HG03571 (cell line): ENCODE measurements around the gene ZNF385D.
"Not testable (repeated sequence)": the region's sequence is repeated elsewhere in the genome, so short reads cannot be mapped to it uniquely, and the experiment has no call there.

Experiments
- ATAC-seq: cut with Tn5 transposase; IDR thresholded peaks from one replicate; pipeline ENCODE4 v1.9.1; 2021; ENCODE audit not compliant: unreplicated experiment

Gene ZNF385D

DNA sequence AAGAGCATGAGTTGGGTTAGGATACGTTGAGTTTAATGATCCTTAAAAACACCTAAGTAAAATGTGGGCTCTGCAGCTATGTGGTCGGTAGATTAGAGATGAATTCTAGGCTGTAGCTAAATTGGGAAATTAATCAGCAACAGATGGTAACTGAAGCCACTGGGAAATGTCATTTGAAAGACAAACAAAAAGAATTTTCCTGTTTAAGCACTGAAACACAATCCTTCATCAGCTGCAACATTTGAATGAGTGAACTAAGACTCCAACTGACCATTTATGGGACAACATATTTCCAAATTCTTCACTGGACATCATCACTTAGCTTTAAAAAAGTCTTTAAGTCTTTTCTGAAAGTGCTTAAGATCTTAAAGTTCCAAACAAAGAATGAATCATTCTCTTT lies 226.9 kb downstream of the ZNF385D start:
- no peak for ATAC-seq

DNA sequence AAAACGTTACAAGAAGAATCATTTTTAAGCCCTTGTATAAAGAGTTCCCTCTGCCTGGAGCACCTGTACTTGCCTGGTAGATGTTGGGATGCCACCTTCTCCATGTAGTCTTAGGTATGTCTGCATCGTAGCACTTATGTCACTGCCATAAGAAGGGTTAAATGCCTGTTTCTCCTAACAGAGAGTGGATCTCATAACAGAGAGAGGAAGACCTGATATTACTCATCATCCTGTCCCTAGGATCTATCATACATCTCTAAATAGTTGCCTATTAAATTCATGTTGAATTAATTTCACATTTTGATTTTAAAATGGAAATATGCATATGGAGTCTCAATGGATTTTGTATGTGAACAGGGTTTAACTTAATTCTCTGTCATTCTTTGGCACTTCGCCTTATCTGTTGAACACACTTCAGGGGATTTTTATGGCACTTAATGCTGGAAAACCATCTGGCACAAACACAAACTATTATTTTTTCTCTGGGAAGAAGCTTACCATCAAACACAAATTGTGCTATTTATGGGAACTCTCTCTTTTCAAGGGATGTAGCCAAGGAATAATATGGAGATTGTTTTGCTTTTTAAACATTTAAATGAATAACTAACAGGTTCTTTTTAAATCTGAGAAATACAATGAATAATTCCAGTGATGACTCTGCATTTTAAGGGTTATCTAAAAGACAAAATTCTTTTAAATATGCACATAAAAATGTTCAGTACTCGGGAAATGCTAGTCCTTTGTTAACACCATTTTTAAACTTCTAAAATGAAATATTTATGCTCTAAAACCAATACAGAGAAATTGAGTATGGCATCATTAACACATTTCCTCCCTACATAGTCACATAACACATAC lies 230.7 kb downstream of the ZNF385D start:
- no peak for ATAC-seq

DNA sequence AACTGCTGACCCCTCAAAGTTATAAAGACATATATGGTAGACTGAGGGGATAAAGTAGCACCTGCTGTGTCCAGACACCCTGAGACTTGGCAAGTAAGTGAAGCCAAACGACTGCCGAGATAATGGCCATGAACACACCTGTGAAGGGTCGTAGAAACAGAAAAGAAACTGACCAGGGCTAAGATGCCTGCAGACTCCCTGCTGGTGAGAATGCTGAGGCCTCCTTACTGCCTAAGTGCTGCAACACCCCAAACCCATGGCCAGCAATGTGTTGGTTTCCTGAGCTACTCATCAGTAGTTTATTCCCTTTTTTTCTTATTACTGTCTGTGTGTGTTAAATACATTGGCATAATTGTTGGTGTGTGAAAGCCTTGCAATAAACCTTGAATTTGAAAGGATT lies 233.8 kb downstream of the ZNF385D start:
- no peak for ATAC-seq

DNA sequence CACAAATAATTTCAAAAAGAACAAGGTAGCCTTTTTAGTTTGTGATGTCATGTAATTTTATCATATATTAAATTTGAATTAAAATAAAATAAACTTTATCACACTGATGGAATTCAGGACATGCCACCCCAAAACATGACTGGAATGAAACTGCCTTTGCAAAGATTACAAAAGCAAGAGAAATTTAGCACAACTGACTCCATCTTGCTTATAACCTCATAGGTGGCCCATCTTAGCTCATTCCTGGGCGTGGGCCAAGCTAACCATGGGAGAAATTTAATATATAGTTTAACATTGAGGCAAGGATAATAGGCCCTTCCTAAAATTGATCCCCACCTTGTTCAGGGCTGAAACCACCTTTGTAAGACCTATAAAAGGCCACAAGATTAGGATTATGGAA lies 235.6 kb downstream of the ZNF385D start:
- no peak for ATAC-seq

DNA sequence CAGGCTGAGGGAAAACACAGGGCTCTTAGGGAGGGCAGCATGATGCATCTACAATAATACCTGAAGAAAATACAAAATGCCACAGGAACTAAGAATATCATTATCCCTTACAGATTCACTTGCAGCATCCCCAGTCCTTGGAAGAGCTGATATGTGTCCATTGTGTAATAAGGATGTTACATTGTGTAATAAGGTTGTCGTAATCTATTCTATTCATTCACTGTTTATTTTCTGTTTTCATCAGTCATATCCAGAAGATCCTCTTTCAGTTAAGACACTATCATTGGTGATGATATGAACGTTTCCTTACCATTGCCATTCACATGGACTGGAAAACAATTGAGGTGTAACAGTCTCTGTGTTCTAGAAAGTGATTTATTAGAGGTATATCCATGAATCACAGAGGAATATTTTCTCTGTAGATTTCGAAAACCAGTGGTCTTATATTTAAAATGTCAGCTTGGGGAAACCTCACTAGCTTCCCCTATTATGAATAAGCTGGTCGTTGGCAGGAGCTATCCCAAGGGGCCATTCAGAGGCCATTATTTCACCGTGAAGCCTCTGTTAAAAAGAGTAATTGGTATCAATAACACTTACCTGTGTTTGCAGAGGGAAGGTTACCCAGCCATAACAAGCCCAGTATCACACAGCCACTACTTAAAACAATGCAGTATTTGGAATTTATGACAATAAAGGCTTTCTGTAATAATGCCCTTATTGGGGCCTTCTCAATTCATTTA lies 241.1 kb downstream of the ZNF385D start:
- ATAC-seq: no peak

DNA sequence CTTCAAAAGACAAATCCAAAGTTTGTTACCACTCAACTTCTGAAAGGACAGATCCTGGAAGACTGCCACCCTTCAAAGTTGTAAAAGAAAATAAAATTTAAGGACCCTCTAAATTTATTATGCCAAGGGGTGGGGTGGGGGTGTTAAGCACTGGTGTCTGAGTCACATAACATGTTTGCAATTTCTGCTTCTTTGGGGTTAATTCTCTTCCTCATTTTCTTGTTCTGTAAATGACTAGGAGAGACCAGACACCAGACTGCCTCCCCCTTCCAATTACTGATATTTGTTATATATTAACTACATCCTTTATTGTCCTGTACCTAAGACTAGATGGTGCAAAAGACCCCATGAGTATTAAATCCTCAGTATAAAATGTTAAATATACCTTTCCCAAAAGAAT lies 242.8 kb downstream of the ZNF385D start:
- ATAC-seq: no peak

DNA sequence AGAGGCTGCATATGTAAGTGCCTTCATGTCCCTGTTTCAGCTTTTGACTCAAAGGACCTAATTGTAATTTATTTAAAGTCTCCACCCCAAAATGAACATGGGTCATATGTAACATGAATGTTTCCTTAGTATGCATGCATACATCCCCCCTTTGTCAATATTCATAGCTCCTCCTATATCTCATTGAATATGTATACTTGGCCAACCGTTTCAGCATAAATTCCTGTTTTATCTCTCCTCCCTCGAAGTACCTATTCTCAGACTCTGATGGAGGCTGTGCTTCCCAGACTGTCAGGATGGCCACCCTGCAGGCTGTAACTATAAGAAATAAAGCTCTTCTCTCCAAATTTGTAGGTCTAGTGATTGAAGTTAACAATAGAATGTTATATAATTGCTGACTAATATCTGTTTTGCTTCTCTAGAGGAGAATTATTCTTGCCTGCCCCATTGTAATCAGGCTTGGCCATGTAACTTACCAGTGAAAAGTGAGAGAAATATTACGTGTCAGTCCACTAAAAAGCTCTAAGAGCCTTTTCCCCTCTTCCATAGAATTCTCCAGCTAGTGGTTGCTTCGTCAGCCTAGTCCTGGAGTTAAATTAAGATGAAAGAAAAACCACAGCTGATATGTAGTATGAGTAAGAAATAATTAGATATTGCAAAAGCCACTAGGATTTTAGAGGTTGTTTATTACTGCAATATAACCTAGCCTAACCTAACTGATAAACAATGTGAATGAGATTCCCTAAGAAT lies 245.1 kb downstream of the ZNF385D start:
- no peak for ATAC-seq

DNA sequence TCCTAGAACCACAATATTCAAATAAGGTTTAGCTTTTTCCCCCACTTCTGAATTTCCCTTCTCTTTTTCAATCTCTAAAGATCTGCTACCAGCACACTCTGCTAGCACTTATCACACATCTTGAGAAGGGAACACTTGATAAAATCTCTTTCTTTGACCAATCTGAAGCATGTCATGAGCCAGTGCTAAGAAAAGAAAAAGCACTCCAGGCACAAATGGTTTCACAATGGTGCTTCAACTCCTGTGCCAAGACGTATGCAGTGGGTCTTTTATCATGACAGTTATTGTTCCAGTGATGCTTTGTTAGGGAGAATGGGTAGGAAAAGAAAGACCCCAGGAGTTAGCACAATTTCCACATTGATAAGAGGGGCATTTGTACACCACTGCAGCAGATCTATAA lies 248.4 kb downstream of the ZNF385D start:
- no peak for ATAC-seq

DNA sequence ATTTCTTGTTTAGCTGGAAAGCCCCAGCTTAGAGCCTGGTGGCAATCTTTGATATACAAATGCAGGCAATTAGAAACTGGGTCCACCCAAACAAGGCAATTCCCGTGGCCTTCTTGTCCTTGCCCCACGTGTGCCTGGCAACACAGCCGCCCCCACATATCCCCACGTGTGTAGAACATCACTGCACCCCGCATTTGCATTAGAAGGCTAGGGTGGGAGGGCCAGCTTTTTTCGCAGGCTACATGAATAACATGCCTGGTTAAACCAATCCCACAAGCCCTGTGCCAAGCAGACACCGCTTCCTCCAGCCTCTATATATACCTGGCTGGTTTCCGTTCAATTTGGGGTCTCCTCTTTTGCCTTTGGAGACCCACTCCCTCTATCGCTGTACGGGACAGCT lies 250.2 kb downstream of the ZNF385D start:
- ATAC-seq: no peak

DNA sequence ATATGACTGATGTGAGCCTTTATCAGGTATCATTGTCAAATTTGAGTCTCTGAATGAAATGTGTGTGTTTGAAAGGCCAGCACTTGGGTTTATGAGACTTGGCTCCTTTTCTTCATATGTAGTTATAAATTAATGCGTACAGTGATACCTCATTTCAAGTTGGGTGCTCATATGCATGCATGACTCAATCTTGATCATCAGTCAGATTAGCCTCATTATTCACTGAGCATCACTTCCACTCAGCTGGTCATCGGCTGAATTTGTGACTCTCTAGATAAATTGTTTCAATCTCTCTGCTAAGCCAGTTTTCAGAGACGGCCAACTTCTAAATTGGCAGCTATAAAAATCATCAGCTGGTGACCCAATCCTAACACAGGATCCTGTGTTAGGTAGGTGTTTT lies 260.3 kb downstream of the ZNF385D start:
- not testable (repeated sequence) for ATAC-seq

DNA sequence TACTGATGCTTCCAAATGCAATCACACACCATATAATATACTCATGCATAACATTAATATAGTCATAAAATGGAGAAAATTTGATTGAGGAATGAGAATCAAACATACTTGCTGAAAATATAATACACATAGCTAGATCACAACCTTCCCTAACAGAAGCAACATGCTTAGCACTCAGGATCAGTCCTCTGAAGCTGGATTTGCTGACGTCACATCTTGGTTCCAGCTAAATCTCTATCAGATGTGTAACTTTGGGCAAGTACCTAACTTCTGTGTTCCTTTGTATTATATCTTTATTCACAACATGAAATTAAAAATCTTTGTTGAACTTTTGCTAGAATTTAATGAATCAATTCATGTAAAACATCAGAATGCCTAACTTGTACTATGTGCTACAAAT lies 263.5 kb downstream of the ZNF385D start:
- no peak for ATAC-seq

DNA sequence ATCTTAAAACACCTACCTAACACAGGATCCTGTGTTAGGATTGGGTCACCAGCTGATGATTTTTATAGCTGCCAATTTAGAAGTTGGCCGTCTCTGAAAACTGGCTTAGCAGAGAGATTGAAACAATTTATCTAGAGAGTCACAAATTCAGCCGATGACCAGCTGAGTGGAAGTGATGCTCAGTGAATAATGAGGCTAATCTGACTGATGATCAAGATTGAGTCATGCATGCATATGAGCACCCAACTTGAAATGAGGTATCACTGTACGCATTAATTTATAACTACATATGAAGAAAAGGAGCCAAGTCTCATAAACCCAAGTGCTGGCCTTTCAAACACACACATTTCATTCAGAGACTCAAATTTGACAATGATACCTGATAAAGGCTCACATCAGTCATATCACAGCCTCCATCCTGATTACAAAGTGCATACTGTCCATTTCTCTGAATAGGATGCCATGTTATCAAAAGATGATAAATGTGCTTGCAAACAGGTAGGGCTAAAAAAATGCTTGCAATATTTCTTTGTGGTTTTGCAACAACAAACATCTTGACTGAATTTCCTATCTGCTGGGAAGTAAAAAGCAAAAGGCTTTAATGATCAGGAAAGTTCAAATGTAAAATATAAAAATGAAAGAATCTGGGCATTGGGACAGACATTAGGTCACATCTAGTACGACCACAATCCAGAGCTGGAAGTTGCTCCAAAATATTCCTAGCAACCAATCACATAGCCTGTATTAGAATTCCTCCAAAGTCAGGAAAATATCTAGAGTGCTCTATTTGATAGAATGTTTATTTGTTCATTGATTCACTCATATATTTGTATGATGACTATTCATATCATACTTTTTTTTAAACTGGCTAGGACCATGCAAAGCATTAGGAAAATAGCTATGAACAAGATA lies 264.7 kb downstream of the ZNF385D start:
- not testable (repeated sequence) for ATAC-seq

DNA sequence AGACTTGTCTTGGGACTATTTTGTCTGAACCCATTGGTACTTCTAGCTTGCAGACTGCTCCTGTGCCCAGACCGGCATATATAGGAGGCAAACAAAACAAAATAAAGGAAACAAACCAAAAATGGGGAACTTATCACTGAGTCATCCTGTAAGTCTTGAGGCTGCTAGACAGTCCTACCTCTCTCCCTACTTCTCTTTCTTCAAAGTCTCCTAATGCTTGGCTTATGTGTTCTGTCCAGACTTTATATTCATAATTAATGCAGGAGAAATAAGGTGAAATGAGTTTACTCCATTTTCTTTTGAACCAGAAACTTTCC lies 266.2 kb downstream of the ZNF385D start:
- ATAC-seq: no peak

DNA sequence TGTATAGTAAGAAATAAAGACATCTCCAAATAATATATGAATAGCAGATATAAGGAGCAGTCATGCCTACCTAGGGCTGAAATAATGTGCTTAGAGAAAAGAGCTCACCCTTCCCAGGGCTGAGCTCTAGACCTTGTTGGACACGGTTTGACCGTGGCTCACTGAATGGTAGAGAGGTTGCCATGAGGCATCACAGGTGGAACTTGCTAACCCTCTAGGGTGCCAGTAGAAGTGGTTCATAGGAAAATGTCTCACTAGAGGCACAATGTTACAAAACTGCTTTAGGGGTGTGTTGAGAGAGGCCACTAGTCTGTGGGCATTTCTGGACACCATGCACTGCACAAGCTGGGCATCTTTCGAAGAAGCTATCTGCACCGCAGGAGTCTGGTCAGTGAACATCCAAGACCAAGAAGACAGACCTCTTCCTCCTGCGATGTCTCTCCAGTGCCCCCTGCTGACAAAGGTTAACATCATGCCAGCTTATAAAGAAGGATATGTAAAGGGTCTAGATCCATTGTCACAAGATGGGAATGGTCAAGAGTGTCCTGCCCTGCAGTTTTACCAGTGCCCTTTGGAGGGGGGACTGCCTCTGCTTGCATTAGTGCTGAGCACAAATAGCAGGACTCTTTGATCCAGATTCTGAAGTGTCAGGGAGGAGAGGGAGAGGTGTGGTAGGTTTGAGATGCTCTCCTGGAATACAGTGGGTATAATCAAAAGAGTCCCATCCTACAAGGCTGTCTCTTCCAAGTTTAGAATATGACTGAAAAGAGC lies 266.8 kb downstream of the ZNF385D start:
- ATAC-seq: no peak

DNA sequence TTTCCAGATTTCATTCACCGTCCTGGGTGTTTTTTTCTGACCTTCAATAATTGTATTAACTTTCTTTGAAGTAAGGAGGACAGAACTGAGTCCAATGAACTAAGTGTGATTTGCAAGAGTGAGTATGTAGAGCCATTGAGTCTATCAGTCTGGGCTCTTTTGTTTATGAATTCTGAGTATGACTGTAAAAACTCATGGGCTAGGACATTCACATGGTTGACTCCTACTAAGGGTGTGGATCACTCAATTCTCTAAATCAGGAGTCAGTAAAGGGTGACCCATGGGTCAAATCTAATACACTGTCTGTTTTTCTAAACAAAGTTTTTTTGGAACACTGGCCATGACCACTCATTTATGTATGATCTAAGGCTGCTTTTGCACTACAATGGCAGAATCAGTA lies 269.0 kb downstream of the ZNF385D start:
- no peak for ATAC-seq

DNA sequence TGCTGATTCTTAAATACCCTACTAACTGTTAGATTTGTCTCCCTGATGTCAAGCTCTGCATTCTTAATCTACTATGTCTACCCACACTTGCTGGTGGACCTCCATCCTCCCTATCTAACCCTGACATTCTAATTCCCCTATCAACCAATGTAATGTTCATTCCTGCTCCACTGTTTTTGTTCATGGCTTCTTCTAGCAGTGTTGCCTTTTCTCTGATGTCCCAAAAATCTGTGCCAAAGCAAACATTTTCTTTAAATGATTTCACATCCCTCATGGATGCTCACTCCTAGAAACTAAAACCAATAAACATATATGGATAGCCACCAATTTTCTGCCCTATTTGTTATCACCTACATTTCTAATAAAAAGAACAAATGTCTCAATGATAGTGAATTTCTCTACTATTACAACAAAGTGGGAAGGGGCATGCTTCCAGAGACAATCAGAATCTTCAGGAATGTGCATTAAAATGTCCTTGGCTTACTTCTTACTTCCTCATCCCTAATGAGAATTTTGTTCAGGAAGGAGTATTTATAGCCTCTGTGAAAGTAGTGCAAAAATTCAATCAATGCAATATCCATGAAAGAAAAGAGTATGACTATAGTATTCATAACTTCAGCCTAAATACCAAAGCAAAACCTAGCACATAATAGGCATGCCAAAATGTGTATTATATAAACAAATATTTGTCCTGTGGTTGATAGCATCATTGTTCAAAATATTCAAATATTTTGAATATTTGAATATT lies 273.3 kb downstream of the ZNF385D start:
- ATAC-seq: no peak

DNA sequence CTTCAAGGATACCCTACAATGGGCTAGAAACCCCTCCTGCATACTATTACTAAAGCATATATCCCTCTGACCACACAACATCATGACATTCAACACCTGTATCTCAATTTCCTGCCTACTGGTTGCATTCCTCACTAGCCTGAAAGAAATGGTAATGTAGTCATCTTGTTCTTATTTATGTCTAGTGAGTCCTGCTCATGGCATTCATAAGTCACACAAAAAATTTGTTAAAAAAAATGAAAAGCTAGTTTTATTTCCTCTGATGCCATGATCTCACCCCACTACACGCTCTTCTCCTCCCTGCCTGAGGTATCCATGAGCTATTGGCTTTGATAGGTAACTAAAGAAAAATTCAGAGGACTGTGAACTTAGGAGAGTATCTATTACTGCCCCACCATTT lies 284.5 kb downstream of the ZNF385D start:
- no peak for ATAC-seq

DNA sequence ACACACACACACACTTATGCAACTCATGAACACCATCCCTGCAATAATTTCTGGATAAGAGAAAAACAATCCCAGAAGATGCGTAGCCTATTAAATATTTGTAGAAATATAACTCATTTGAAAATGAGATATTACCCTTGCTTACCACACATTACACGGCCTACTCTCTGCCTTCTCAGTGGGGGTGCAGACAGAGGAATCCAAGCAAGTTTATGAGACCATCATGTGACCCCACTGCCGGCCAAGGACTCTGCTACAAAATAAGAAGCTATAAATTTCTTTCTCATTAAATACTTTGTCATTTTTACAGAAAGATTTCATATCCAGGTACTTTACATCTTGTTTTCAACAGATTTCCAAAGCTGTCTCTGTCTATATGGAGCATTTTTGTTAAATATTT lies 286.3 kb downstream of the ZNF385D start:
- ATAC-seq: no peak

DNA sequence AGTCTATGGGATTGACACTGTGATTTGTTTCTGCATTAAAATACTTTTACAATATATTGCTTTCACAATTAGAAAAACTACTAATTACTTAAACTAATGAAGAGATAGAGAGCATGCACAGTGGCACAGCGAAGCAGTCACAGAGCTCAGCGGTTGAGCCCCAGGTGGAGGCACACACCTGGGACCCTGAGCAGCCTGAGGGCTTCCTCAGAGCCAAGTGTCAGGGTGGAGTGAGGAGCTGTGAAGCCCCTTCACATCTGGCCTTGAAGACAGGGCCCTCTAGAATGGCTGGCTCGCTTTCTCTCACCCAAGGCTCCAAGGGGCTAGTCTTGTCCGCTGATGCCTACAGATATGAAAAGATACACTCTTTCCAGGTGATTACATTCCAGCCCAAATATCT lies 287.7 kb downstream of the ZNF385D start:
- ATAC-seq: no peak
